Liver (tissue), 9 donors: Measurements from ENCODE around the gene DLGAP4. TPM values are rescaled to one million over a fixed set of nuclear protein-coding genes. Genes with fewer than 3 reads are reported as not detected.
"Not testable (repeated sequence)": the region's sequence is repeated elsewhere in the genome, so short reads cannot be mapped to it uniquely, and the experiment has no call there.

Source experiments
- DNase-seq: peaks from one replicate; pipeline ENCODE4 v3.0.0-alpha.2; 2017; ENCODE audit warnings: low spot score
- H3K27ac ChIP-seq, 2 donors: one replicate each; pipeline ENCODE4 v1.7.0; 2013; ENCODE audit warnings: inconsistent platforms in 2 of 2, low read length in 2 of 2, control low read depth in 1 of 2, low read depth in 1 of 2, mild to moderate bottlenecking in 1 of 2
- H3K27me3 ChIP-seq, 4 donors: one replicate each; pipeline versions ENCODE4 v1.6.1 to v1.7.0; 2013; ENCODE audit warnings: low read length in 3 of 4, inconsistent platforms in 1 of 4, mild to moderate bottlenecking in 1 of 4, moderate library complexity in 1 of 4; ENCODE audit not compliant: control insufficient read depth in 4 of 4, insufficient read depth in 4 of 4
- H3K36me3 ChIP-seq, 4 donors: one replicate each; pipeline versions ENCODE4 v1.6.1 to v1.7.0; 2013; ENCODE audit warnings: low read length in 3 of 4, mild to moderate bottlenecking in 3 of 4, low read depth in 1 of 4, moderate library complexity in 1 of 4; ENCODE audit not compliant: control insufficient read depth in 4 of 4, insufficient read depth in 3 of 4
- H3K4me1 ChIP-seq, 4 donors: one replicate each; pipeline versions ENCODE4 v1.6.1 to v1.7.0; 2013; ENCODE audit warnings: low read length in 3 of 4, mild to moderate bottlenecking in 3 of 4, moderate library complexity in 1 of 4; ENCODE audit not compliant: control insufficient read depth in 4 of 4, insufficient read depth in 4 of 4
- H3K4me3 ChIP-seq, 3 donors: one replicate each; pipeline versions ENCODE4 v1.6.1 to v1.7.0; 2013; ENCODE audit warnings: low read length in 3 of 3, control low read depth in 1 of 3, low read depth in 1 of 3, mild to moderate bottlenecking in 1 of 3
- H3K9ac ChIP-seq, 2 donors: one replicate each; pipeline ENCODE4 v1.7.0; 2013; ENCODE audit warnings: low read length in 2 of 2, mild to moderate bottlenecking in 2 of 2, moderate library complexity in 2 of 2, control low read depth in 1 of 2, low read depth in 1 of 2
- H3K9me3 ChIP-seq, 4 donors: one replicate each; pipeline versions ENCODE4 v1.6.1 to v1.7.0; 2013; ENCODE audit warnings: low read length in 3 of 4; ENCODE audit not compliant: control insufficient read depth in 4 of 4
- EGR1 ChIP-seq, 2 donors: IDR thresholded peaks; 2 replicates each; pipeline ENCODE4 v1.6.1; 2016 to 2018; ENCODE audit warnings: antibody characterized with exemption in 2 of 2, low read depth in 2 of 2
- FOXA1 ChIP-seq: IDR thresholded peaks from 2 replicates; pipeline ENCODE4 v1.6.1; 2016; ENCODE audit warnings: antibody characterized with exemption
- FOXA2 ChIP-seq: IDR thresholded peaks from 2 replicates; pipeline ENCODE4 v1.6.1; 2016; ENCODE audit warnings: antibody characterized with exemption
- GABPA ChIP-seq, 2 donors: IDR thresholded peaks in 1 of 2; conservative IDR thresholded peaks in 1 of 2; 2 replicates each; pipeline ENCODE4 v1.6.1; 2016; ENCODE audit warnings: antibody characterized with exemption in 2 of 2, mild to moderate bottlenecking in 1 of 2, moderate library complexity in 1 of 2
- HNF4A ChIP-seq, 2 donors: conservative IDR thresholded peaks; 2 replicates each; pipeline ENCODE4 v1.6.1; 2016; ENCODE audit warnings: antibody characterized with exemption in 2 of 2, mild to moderate bottlenecking in 2 of 2
- HNF4G ChIP-seq: IDR thresholded peaks from 2 replicates; pipeline ENCODE4 v1.6.1; 2016; ENCODE audit warnings: antibody characterized with exemption
- NR2F2 ChIP-seq: IDR thresholded peaks from 2 replicates; pipeline ENCODE4 v1.6.1; 2016; ENCODE audit warnings: antibody characterized with exemption
- RAD21 ChIP-seq, 2 donors: IDR thresholded peaks; 2 replicates each; pipeline ENCODE4 v1.6.1; 2016; ENCODE audit warnings: antibody characterized with exemption in 2 of 2, mild to moderate bottlenecking in 2 of 2
- RXRA ChIP-seq, 2 donors: IDR thresholded peaks; 2 replicates each; pipeline ENCODE4 v1.6.1; 2017 to 2018; ENCODE audit warnings: antibody characterized with exemption in 2 of 2, mild to moderate bottlenecking in 1 of 2
- TAF1 ChIP-seq: conservative IDR thresholded peaks from 2 replicates; pipeline ENCODE4 v1.6.1; 2016; ENCODE audit warnings: antibody characterized with exemption, mild to moderate bottlenecking
- WGBS: extraction: QIAGEN DNeasy Blood & Tissue Kit; methylation state at CpG from one replicate; pipeline ENCODE4 v1.1.7; 2013; 5-methylcytosine and 5-hydroxymethylcytosine counted together
- polyA plus RNA-seq, 2 donors: library from polyadenylated mRNA; stranded (reverse) in 1 of 2; unstranded in 1 of 2; fragments of 200-250 nt in 1 of 2; fragments of >200 nt in 1 of 2; fragmentation: Nextera tagmentation in 1 of 2; extraction: Ambion mirVana in 1 of 2; gene quantifications; one replicate each; pipeline versions ENCODE4 v1.2.1 to v1.2.3, GENCODE V29; 2013 to 2015
- total RNA-seq, 2 donors: library from RNA; depleted of rRNA; stranded (reverse); fragments of >200 nt; gene quantifications; one replicate each; pipeline ENCODE4 v1.2.3, GENCODE V29; 2014
- TF ChIP-seq, protein P1 (sequence below): fragments of 150-350 bp; IDR thresholded peaks from 2 replicates; pipeline ENCODE4 v1.5.1; 2017; ENCODE audit warnings: improper control_type of control experiment, low read depth, low read length; ENCODE audit not compliant: missing input control
- TF ChIP-seq, protein P2 (sequence below): IDR thresholded peaks from 2 replicates; pipeline ENCODE4 v1.6.1; 2016; ENCODE audit warnings: antibody characterized with exemption
- TF ChIP-seq, protein P3 (sequence below): IDR thresholded peaks from 2 replicates; pipeline ENCODE4 v1.6.1; 2016; ENCODE audit warnings: antibody characterized with exemption
- donor health status: healthy.
- donor health status: healthy.
- donor health status: healthy.
- donor health status: healthy.
- donor health status: healthy.

DLGAP4 gene
- total and polyA plus RNA-seq, 4 donors, result 2.9 to 18.7 (median 11.2) TPM

DNA sequence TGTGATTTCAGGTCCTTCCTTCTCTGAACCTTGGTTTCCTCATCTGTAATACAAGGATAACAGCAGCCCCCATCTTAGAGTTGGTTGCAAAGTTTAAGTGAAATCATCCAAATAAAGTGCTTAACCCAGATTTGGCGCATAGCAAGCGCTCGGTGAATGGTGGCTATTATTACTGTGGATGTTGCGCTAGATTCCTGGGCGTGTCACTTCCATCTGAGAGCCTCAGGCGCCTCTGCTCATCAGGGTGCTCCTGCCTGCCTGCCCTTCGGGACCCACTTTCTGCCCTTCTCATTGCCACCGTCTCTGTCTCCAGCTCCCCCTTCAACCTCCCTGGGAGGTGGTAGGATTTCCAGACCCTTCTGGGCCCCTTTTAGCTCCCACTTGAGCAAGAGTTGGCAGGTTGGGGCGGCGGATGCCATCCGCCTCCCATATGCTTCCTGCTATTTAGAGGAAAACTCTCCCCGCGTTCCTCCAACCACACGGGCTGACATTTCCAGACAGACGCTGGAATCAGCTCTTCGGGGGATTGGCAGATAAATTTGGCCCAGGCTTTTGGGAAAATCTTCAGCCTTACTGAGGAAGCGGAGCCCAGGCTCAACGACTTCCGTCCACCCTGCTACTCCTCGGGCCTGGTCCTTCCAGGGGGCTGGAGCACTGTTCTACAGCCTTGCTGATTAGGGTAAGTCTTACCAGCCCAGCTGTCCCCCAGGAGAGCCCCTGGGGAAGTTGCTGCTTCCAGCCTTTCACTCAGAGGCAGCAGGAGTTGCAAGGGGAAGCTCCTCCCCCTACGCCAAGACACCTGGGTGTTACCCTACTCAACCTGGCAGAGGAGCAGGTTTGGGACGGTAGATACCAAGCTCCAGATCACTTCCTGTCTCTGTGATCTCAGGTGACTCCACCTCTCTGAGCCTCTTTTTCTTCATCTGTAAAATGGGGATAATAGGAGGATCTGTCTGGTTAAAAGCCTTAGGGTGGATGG lies 71.5 kb downstream of the DLGAP4 start:
- Histone ChIP-seq H3K4me1 (no peaks in the 10 kb centered on the region), H3K36me3 (no peaks in the 10 kb centered on the region), H3K27ac (no peak overlapping the region), H3K27me3 (peaks cover 0 to 8% (median 0%) of the 10 kb centered on the region in 4 donors), H3K4me3 (no peak overlapping the region), H3K9me3 (peaks cover 0 to 8% (median 5%) of the 10 kb centered on the region in 4 donors), H3K9ac (no peak overlapping the region)
- no peak for DNase-seq
- no peak for TF ChIP-seq FOXA2
- no peak for TF ChIP-seq EGR1 (IDR thresholded peaks at IDR 0.05; ENCODE audit: low read depth in 2 of 2)
- no peak for TF ChIP-seq FOXA1
- TF ChIP-seq, protein P1, sequence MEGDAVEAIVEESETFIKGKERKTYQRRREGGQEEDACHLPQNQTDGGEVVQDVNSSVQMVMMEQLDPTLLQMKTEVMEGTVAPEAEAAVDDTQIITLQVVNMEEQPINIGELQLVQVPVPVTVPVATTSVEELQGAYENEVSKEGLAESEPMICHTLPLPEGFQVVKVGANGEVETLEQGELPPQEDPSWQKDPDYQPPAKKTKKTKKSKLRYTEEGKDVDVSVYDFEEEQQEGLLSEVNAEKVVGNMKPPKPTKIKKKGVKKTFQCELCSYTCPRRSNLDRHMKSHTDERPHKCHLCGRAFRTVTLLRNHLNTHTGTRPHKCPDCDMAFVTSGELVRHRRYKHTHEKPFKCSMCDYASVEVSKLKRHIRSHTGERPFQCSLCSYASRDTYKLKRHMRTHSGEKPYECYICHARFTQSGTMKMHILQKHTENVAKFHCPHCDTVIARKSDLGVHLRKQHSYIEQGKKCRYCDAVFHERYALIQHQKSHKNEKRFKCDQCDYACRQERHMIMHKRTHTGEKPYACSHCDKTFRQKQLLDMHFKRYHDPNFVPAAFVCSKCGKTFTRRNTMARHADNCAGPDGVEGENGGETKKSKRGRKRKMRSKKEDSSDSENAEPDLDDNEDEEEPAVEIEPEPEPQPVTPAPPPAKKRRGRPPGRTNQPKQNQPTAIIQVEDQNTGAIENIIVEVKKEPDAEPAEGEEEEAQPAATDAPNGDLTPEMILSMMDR, result no peak
- TF ChIP-seq, protein P2, sequence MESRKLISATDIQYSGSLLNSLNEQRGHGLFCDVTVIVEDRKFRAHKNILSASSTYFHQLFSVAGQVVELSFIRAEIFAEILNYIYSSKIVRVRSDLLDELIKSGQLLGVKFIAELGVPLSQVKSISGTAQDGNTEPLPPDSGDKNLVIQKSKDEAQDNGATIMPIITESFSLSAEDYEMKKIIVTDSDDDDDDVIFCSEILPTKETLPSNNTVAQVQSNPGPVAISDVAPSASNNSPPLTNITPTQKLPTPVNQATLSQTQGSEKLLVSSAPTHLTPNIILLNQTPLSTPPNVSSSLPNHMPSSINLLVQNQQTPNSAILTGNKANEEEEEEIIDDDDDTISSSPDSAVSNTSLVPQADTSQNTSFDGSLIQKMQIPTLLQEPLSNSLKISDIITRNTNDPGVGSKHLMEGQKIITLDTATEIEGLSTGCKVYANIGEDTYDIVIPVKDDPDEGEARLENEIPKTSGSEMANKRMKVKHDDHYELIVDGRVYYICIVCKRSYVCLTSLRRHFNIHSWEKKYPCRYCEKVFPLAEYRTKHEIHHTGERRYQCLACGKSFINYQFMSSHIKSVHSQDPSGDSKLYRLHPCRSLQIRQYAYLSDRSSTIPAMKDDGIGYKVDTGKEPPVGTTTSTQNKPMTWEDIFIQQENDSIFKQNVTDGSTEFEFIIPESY, result no peak
- TF ChIP-seq RXRA (IDR thresholded peaks at IDR 0.05), result no peak
- 63% methylated on average over 22 of the region's 22 CpGs for WGBS

DNA sequence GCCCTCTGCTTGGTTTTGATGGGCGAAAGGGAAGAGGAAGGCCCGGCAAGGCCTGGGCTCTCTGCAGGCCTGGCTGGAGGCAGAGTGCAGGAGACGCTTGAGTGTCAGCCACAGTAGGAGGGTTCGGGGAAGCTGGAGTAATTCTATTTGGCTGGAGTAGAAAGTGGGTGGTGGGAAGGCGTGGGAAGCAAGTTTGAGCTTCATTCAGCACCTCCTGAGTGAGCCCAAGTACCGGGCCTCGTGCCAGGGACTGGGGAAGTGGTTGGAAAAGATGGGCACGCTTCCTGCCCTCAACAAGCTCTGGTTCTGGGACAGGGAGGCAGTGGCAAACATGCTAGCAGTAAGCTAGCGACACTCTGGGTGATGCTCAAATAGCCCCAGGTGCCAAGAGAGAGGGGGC lies 72.5 kb downstream of the DLGAP4 start:
- H3K36me3 ChIP-seq, result no peaks in the 10 kb centered on the region
- WGBS, result 77% methylated on average over 9 of the region's 9 CpGs
- no peak overlapping the region for H3K9ac ChIP-seq
- H3K4me1 ChIP-seq, result no peaks in the 10 kb centered on the region
- no peak overlapping the region for H3K27ac ChIP-seq
- H3K27me3 ChIP-seq, result peaks cover 0 to 5% (median 0%) of the 10 kb centered on the region in 4 donors
- TF ChIP-seq TAF1 (no peak), HNF4A (conservative IDR thresholded peaks at IDR 0.05) (no peak), FOXA1 (no peak), RXRA (IDR thresholded peaks at IDR 0.05) (no peak), GABPA (IDR thresholded peaks at IDR 0.05 in 1 of 2, conservative IDR thresholded peaks at IDR 0.05 in 1 of 2) (no peak), RAD21 (IDR thresholded peaks at IDR 0.05) (no peak), HNF4G (no peak), FOXA2 (no peak), EGR1 (IDR thresholded peaks at IDR 0.05; ENCODE audit: low read depth in 2 of 2) (no peak), NR2F2 (no peak)
- TF ChIP-seq, protein P1, result no peak
- TF ChIP-seq, protein P2, result no peak
- TF ChIP-seq, protein P3, sequence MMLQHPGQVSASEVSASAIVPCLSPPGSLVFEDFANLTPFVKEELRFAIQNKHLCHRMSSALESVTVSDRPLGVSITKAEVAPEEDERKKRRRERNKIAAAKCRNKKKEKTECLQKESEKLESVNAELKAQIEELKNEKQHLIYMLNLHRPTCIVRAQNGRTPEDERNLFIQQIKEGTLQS, result no peak
- peaks cover 0 to 8% (median 5%) of the 10 kb centered on the region in 4 donors for H3K9me3 ChIP-seq
- no peak overlapping the region for H3K4me3 ChIP-seq
- DNase-seq, result no peak

DNA sequence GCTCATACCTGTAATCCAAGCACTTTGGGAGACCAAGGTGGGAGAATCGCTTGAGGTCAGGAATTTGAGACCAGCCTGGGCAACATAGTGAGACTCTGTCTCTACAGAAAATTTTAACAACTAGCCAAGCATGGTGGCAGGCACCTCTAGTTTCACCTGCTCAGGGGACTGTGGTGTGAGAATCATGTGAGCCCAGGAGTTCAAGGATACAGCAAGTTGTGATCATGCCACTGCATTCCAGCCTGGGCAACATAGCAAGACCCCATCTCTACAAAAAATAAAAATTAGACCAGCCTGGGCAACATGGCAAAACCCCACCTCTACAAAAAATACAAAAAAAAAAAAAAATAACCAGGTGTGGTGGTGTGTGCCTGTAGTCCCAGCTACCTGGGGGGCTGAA lies 73.8 kb downstream of the DLGAP4 start:
- not testable (repeated sequence) for H3K27ac ChIP-seq, H3K9me3 ChIP-seq
- WGBS, result 85% methylated on average over 1 of the region's 1 CpG

More for the DNA sequence above, 73.8 kb downstream of the DLGAP4 start:
- not testable (repeated sequence) for H3K36me3 ChIP-seq, H3K4me3 ChIP-seq, H3K9ac ChIP-seq, H3K4me1 ChIP-seq, H3K27me3 ChIP-seq, DNase-seq
